Iris pigment epithelial cell (primary cell): ENCODE data around the gene KLK15.

ENCODE experiments used
- DNase-seq: peaks from one replicate; pipeline ENCODE4 v3.0.0-alpha.2; 2011; ENCODE audit warnings: low read depth

Gene KLK15

GRCh38 chr19:50843205-50843604 lies 9.8 kb upstream of the KLK15 start:
- no peak for DNase-seq

- DNase-seq = no peak
These were observed 8.8 kb upstream of the KLK15 start for GRCh38 chr19:50842130-50842529.

GRCh38 chr19:50839712-50840655 lies 6.6 kb upstream of the KLK15 start:
- DNase-seq = no peak

GRCh38 chr19:50838239-50838638 lies 4.9 kb upstream of the KLK15 start:
- peak; percentile 12 for DNase-seq

- no peak for DNase-seq
These were observed 3.9 kb upstream of the KLK15 start for GRCh38 chr19:50837300-50837699.

GRCh38 chr19:50836543-50837195 lies 3.3 kb upstream of the KLK15 start:
- no peak for DNase-seq

- DNase-seq = peak; percentile 66
These were observed 2.6 kb upstream of the KLK15 start for GRCh38 chr19:50835785-50836542.

GRCh38 chr19:50835103-50835784 lies 1.9 kb upstream of the KLK15 start:
- peak; percentile 16 for DNase-seq

- no peak for DNase-seq
These were observed 411 bp upstream of the KLK15 start for GRCh38 chr19:50833802-50834167.

GRCh38 chr19:50832666-50833065 lies 708 bp downstream of the KLK15 start:
- DNase-seq = no peak

GRCh38 chr19:50831026-50831396 lies 2.4 kb downstream of the KLK15 start:
- no peak for DNase-seq

- no peak for DNase-seq
These were observed 2.9 kb downstream of the KLK15 start for GRCh38 chr19:50830266-50831025.

GRCh38 chr19:50829801-50830200 lies 3.6 kb downstream of the KLK15 start:
- DNase-seq = peak; percentile 26

GRCh38 chr19:50827476-50827875 lies 5.9 kb downstream of the KLK15 start:
- no peak for DNase-seq

- no peak for DNase-seq
These were observed 6.7 kb downstream of the KLK15 start for GRCh38 chr19:50826492-50827240.

GRCh38 chr19:50823389-50824042 lies 9.9 kb downstream of the KLK15 start, which contains the start of gene KLK1:
TSS of gene KLK1 (minus strand) at chr19:50823787. CDS start at chr19:50823748, 39 bp downstream.
- no peak for DNase-seq

- DNase-seq = no peak
These were observed 10.6 kb downstream of the KLK15 start for GRCh38 chr19:50822661-50823208.

- DNase-seq = no peak
These were observed 11.8 kb downstream of the KLK15 start for GRCh38 chr19:50821622-50822021.

GRCh38 chr19:50821248-50821612 lies 12.1 kb downstream of the KLK15 start:
- no peak for DNase-seq
